Measurements from ENCODE around the gene TMEM273.

Gene TMEM273

GRCh38 chr10:49113741-49114141 is 74.5 kb downstream of the TMEM273 start:
- no peak for TF ChIP-seq CTCF (conservative IDR thresholded peaks at IDR 0.05)
- TF ChIP-seq ZFX (IDR thresholded peaks at IDR 0.05), result no peak
- H3K27ac ChIP-seq, result no peak overlapping the region

GRCh38 chr10:49112851-49113250 is 75.3 kb downstream of the TMEM273 start:
- no peak for TF ChIP-seq CTCF (conservative IDR thresholded peaks at IDR 0.05)
- TF ChIP-seq ZFX (IDR thresholded peaks at IDR 0.05), result no peak
- H3K27ac ChIP-seq, result no peak overlapping the region

- TF ChIP-seq CTCF (conservative IDR thresholded peaks at IDR 0.05) (no peak), ZFX (IDR thresholded peaks at IDR 0.05) (no peak)
- H3K27ac ChIP-seq, result no peak overlapping the region
Measured at GRCh38 chr10:49112098-49112497, 76.1 kb downstream of the TMEM273 start.

- TF ChIP-seq CTCF (conservative IDR thresholded peaks at IDR 0.05), result no peak
- TF ChIP-seq ZFX (IDR thresholded peaks at IDR 0.05), result no peak
- no peak overlapping the region for H3K27ac ChIP-seq
Measured at GRCh38 chr10:49111320-49111698, 76.9 kb downstream of the TMEM273 start.

GRCh38 chr10:49110684-49111319 is 77.4 kb downstream of the TMEM273 start:
- H3K27ac ChIP-seq, result no peak overlapping the region
- TF ChIP-seq ZFX (IDR thresholded peaks at IDR 0.05) (no peak), CTCF (conservative IDR thresholded peaks at IDR 0.05) (no peak)

- TF ChIP-seq CTCF (conservative IDR thresholded peaks at IDR 0.05) (no peak), ZFX (IDR thresholded peaks at IDR 0.05) (no peak)
- no peak overlapping the region for H3K27ac ChIP-seq
Measured at GRCh38 chr10:49109669-49110340, 78.4 kb downstream of the TMEM273 start.

GRCh38 chr10:49108656-49109055 is 79.5 kb downstream of the TMEM273 start:
- TF ChIP-seq CTCF (conservative IDR thresholded peaks at IDR 0.05), result no peak
- H3K27ac ChIP-seq, result no peak overlapping the region

Data from C4-2B (cell line).